ENCODE measurements around the gene KAZN.

GRCh38 chr1:14746393-14746792 is 147.9 kb downstream of the KAZN start:
- TF ChIP-seq OSR1 (CRISPR knock-in tag; IDR thresholded peaks at IDR 0.05) = no peak
- no peak for TF ChIP-seq PATZ1 (CRISPR knock-in tag; IDR thresholded peaks at IDR 0.05; ENCODE audit: borderline replicate concordance)
- no peak for TF ChIP-seq ARNTL (CRISPR knock-in tag; IDR thresholded peaks at IDR 0.05; ENCODE audit: borderline replicate concordance, low read depth)
- no peak for TF ChIP-seq ZNF565 (CRISPR knock-in tag; conservative IDR thresholded peaks at IDR 0.05; ENCODE audit: low read depth)
- no peak for TF ChIP-seq TCF4 (CRISPR knock-in tag; IDR thresholded peaks at IDR 0.05; ENCODE audit: borderline replicate concordance)
- no peak for TF ChIP-seq TOX (CRISPR knock-in tag; IDR thresholded peaks at IDR 0.05; ENCODE audit: borderline replicate concordance)
- TF ChIP-seq ZC3H10 (CRISPR knock-in tag; IDR thresholded peaks at IDR 0.05) = no peak
- TF ChIP-seq RARB (CRISPR knock-in tag; IDR thresholded peaks at IDR 0.05) = no peak
- TF ChIP-seq ZFP30 (CRISPR knock-in tag; IDR thresholded peaks at IDR 0.05) = no peak
- no peak for TF ChIP-seq TSHZ2 (CRISPR knock-in tag; IDR thresholded peaks at IDR 0.05)
